HuH-7 (cell line): Measurements from ENCODE around the gene PPP1R2B.
"Not testable (repeated sequence)": the region's sequence is repeated elsewhere in the genome, so short reads cannot be mapped to it uniquely, and the experiment has no call there.

Source experiments
- DNase-seq: peaks from one replicate; pipeline ENCODE4 v3.0.0; 2011; ENCODE audit warnings: low spot score

PPP1R2B gene

DNA sequence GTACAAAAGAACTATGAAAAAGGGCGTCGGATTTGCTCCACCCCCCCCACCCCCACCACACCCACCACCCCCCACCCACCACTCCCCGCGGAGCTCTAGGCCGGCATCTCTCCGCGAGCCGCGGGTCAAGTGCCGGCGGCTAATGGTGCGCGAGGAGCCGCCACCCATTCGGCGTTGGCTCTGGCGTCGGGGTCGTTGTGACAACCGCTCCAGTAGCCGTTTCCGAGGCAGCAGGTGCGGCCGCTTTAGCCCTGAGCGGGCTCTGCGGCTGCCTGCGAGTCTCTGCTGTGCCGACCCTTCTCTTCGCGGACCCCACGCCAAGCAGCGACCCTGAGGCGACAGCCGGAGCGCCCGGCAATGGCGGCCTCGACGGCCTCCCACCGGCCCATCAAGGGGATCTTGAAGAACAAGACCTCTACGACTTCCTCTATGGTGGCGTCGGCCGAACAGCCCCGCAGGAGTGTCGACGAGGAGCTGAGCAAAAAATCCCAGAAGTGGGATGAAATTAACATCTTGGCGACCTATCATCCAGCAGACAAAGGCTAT is at the start of gene PPP1R2B:
Gene PPP1R2B, plus strand, starts transcription at position 90 of the 546 bp plus-strand sequence. Its CDS starts 268 bp downstream, at position 358.
- DNase-seq, result no peak

GRCh38 chr5:156800929-156801328 is 49.2 kb upstream of the PPP1R2B start:
- DNase-seq, result no peak

- no peak for DNase-seq
Observed at GRCh38 chr5:156802501-156802900, 47.6 kb upstream of the PPP1R2B start.

DNA sequence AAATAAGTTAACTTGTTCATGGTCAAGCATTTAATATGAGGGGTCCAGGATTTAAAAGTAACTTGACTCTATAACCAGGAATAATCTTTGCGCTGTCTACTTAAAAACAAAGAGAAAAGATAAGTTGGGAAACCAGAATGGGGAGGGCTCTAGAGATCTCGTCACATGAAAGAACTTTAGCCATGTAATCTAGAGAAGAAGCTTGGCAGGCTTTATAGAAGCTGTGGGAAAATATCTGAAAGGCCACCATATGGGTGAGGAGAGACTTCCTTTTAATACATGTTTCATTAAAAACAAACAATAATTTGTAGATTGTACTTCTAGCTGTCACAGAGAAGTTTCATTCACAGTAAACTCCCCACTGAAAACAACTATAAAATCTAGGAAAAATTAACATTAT is 46.7 kb upstream of the PPP1R2B start:
- DNase-seq, result no peak

GRCh38 chr5:156812959-156813358 is 37.1 kb upstream of the PPP1R2B start:
- DNase-seq, result no peak

- peak; percentile 41 for DNase-seq
Observed at GRCh38 chr5:156815988-156816599, 34.0 kb upstream of the PPP1R2B start.

DNA sequence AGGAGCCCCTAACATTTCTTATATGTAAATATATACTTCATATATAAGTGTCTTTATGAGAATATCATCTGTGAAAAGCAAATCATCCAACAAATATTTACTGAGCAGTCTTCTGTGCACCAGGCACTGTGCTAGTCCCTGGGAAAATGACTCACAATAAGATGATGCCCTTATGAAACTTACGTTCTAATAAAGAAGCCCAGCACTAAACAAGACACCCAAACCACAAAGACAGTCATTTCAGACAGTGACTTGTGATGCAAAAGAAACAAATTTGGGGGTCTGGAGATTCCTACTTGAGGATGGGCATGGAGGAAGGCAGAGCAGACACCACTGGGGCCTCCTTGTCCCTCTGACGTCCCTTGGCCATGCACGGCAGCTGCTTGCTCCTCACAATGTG is 30.6 kb upstream of the PPP1R2B start:
- DNase-seq, result no peak

GRCh38 chr5:156819967-156820581 is 30.0 kb upstream of the PPP1R2B start:
- no peak for DNase-seq

DNA sequence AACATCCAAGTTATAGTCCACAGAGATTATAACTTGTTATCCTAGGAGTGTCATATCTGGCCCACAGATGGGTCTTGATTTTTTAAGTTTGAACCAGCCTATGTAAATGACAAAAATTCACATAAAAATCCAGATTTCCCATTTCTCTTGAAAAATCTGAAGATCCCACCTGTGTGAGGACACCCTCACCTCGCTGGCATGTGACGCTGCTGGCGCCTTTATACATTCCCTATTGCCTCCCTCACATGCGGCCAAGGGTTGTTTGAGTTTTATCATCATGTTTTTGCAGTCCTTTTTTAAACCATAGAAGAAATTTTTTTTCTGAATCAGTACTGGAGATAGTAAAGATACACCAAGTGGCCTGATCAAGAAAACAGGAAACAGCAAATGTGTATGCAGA is 25.9 kb upstream of the PPP1R2B start:
- DNase-seq, result no peak

DNA sequence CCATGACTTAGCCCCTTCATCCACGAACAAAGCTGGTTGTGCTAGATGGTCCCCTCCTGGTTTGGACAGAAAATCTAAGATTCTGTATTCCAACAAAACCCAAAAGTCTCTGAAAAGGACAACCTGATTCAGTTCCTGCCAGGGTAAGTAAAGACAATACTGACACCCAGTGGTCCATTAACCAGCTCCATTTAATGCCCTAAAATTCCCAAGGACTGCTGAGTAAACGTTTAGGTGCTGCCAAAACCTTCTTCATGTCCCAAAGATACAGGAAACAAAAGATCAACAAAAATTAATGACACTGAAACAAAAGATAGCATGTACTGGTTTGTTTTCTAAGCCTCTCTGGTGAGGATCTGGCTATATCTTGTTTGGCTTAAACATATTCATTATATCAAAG is 25.3 kb upstream of the PPP1R2B start:
- DNase-seq, result peak; percentile 10

- no peak for DNase-seq
Observed at GRCh38 chr5:156825688-156826087, 24.4 kb upstream of the PPP1R2B start.

GRCh38 chr5:156826150-156826549 is 23.9 kb upstream of the PPP1R2B start:
- no peak for DNase-seq

- no peak for DNase-seq
Observed at GRCh38 chr5:156834916-156835315, 15.2 kb upstream of the PPP1R2B start.

DNA sequence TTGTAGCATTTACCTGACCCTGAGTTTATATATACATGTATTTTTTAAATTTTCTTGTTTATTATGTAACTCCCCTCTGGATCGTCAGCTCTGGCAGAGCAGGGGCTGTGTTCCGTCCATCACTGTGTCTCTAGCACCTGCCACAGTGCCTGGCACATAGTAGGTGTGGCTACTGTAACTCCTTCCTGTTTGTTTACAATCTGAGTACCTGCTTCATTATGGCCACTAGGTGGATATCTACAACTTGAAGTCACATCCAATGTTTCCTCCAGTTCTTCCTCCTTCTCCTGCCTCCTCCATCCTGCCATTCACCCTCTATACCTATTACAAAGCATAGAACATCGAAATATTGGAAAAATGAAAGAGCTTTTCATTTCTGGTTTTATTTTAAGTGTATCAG is 14.2 kb upstream of the PPP1R2B start:
- peak; percentile 6 for DNase-seq

DNA sequence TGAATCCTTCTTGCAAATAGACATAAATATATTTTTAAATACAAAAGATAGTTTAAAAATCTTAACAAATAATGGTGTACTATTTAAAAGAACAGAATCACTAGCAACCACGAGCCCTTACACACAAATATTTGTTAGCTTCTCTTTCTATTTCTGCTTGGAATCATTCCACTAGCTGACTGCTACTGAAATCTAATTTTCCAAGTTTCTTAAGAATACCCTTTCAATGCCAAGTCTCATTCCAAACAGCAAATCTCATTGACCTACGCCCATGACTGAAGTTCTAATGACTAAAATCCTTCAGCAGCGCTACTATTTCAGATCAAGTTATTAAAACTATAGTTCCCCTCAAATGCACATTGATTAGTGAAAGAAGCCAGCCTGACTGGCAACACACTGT is 13.2 kb upstream of the PPP1R2B start:
- DNase-seq, result no peak

DNA sequence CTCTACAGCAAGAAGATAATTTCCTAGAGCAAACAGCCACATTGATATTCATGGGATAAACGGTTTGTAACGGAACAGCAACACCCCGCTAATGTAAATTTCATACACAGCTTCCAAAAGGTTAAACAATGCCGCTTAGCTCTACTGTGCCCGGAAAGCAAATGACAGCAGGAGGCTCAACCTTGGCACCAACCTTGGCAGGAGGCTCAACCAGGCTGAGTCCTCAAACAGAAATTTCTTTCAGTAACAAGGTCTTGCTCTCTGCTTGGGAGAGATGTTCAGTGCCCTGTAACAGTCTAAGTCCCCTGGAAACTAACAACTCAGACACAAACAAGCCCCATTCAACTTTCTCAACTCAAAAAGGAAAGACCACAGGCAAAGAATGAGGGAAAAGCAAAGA is 11.1 kb upstream of the PPP1R2B start:
- no peak for DNase-seq

DNA sequence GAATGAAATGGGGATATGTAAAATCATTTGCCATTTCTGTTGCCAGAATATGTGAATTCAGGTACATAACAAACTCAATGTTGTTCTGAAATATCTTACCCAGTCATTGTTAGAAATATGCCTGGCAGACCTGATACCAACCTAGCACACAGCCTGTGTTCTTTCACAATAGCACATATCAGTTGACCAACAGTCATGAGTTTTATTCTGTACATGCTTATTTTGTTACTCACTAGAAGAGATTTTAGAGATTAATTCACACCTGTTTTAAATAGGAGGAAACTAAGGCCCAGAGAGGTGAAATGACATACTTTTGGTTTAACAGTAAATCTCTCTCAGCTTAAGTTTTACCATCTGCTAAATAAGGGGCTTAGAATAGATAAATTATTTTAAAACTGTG is 8.4 kb upstream of the PPP1R2B start:
- no peak for DNase-seq

DNA sequence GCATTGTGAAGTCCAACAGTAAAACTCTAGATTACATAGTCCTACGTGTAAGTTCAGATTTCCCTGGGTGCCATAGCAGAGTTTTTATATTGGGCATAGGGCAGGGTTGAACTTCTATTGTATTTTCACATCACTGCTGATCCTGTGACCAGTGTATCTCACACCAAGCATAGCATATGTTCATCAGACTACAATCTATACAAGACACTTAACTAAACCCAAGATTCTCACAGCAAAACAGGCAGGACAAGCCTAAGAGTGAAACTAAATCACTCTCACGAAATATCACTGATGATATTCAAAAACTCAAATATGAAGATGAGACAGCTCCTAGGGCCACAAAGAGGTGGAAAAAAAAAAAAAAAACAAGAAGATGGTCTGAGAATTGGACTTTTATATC is 3.2 kb upstream of the PPP1R2B start:
- no peak for DNase-seq

DNA sequence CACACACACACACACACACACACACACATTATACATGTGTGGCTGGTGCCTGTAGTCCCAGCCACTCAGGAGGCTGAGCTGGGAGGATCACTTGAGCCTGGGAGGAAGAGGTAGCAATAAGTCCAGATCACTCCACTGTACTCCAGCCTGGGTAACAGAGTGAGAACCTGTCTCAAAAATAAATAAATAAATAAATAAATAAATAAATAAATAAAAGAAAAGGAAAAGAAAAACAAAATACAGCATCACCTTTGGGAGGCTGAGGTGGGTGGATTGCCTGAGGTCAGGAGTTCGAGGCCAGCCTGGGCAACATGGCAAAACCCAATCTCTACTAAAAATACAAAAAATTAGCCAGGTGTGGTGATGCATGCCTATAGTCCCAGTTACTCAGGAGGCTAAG is 1.6 kb upstream of the PPP1R2B start:
- DNase-seq, result not testable (repeated sequence)

DNA sequence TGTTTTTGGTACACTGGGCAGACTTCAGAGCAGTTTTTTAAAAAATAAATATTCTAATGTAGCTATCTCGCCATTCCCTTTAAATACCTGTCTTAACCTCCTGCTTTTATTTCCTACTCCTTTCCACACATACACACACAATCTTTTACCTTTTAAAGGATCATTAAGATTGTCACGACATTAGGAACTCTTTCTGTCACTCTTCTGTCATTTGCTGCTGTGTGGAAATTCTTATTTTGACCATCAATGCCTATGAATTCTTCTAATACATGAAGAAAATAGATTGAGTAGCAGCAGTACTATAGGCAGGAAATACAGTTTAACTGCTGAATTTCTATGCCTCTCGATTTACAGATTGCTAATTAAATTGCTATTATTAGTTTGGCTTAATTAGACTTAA is 1.8 kb downstream of the PPP1R2B start:
- no peak for DNase-seq

DNA sequence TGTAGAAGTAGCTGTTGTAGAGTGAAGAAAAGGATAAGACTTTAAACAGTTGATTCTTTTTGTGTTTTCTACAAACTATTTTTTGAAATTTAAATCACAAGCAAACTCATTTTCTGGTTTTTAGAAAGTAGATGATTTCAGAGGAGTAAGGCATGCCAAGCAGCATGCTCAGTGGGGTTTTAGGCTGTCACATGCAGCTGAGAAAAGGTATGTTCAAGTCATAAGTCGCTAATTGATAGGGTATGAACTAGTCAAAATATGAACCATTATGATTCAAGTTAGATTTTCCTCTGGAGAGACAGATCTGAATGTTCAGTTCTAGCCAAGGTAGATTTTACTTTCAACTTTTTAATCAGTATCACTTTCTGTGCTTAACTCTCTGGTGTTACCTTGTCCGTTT is 3.0 kb downstream of the PPP1R2B start:
- DNase-seq, result not testable (repeated sequence)

DNA sequence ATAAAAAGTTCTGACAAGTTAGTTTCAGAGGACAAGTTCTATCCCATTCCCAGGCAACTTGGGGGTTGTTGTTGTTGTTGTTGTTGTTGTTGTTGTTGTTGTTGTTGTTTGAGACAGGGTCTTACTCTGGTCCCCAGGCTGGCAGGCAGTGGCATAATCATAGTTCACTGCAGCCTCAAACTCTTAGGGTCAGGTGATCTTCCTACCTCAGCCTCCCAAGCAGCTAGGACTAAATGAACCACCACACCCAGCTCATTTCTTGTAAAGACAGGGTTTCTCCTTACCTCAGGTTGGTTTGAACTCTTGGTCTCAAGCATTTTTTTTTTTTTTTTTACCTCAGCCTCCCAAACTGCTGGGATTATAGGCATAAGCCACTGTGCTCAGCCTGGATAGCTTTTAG is 15.3 kb downstream of the PPP1R2B start:
- no peak for DNase-seq

- no peak for DNase-seq
Observed at GRCh38 chr5:156870498-156870839, 20.4 kb downstream of the PPP1R2B start.

DNA sequence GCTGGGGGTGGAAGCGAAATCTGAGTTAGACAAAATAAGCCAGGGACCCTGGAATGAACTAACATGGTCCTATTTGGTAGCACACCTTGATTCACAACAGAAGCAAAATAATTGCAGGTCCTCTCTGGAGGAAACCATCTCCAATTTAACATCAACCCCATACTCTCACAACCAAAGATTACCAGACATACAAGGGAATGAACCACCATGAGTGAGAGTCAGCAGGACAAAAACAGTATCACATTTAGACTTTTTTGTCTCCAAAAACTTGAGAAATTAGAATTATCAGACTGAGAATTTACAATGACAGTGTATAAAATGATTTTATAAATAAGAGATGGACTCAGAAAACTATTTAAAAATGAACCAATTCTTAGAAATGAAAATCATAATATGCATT is 21.1 kb downstream of the PPP1R2B start:
- DNase-seq, result no peak
